Mesothelial cell of epicardium (in vitro differentiated cells): ENCODE results near the gene SERINC5. TPM values are rescaled to one million over a fixed set of nuclear protein-coding genes. Genes with fewer than 3 reads are reported as not detected.
A peak's percentile ranks its signal among the peaks of the same experiment; 100 is the strongest.
"Not testable (repeated sequence)": the region's sequence is repeated elsewhere in the genome, so short reads cannot be mapped to it uniquely, and the experiment has no call there.

Source experiments
- DNase-seq, 2 experiments: peaks; one replicate each; pipeline ENCODE4 v3.0.0; 2021; ENCODE audit warnings: low spot score in 2 of 2; ENCODE audit not compliant: unreplicated experiment in 2 of 2
- H3K27ac Mint-ChIP-seq: 2 replicates; pipeline ENCODE4 v1.8.0; 2021; ENCODE audit warnings: mixed read lengths
- H3K27me3 Mint-ChIP-seq: 2 replicates; pipeline ENCODE4 v1.8.0; 2021; ENCODE audit warnings: low read depth, mixed read lengths
- H3K36me3 Mint-ChIP-seq: 2 replicates; pipeline ENCODE4 v1.8.0; 2021; ENCODE audit warnings: mixed read lengths
- H3K4me1 Mint-ChIP-seq: 2 replicates; pipeline ENCODE4 v1.8.0; 2021; ENCODE audit warnings: mixed read lengths
- H3K4me3 Mint-ChIP-seq: 2 replicates; pipeline ENCODE4 v1.8.0; 2021; ENCODE audit warnings: mild to moderate bottlenecking, moderate library complexity, mixed read lengths
- H3K9me3 Mint-ChIP-seq: 2 replicates; pipeline ENCODE4 v1.8.0; 2021; ENCODE audit warnings: mixed read lengths
- total RNA-seq: library from RNA; stranded (reverse); gene quantifications from 3 replicates; pipeline ENCODE4 v1.2.1, GENCODE V29; 2021
- TF ChIP-seq, protein P1 (sequence below): fragments of 200-600 bp; sonication (generic); IDR thresholded peaks from one replicate; pipeline ENCODE4 v1.5.0; 2021; ENCODE audit warnings: antibody characterized with exemption; ENCODE audit not compliant: unreplicated experiment

Gene SERINC5
- total RNA-seq, 1 donor from 2014 or later: 89.5 TPM

DNA sequence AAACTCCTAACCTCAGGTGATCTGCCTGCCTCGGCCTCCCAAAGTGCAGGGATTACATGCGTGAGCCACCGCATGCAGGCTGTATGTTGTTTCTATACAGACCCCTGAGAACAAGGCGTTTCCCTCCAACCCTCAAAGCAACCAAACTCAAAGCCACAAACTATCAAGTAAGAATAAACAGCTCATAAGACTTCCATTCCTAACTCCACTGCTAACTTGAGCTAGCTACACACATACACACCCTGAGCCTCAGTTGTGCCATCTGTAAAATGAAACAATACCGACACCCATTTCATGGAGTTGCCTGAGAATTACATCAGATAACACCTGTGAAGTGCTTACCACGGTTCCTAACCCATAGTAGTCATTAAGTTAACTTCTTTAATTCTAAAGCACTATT lies 70.8 kb downstream of the SERINC5 start:
- DNase-seq: no peak
- H3K9me3 Mint-ChIP-seq: no peaks in the 10 kb centered on the region
- TF ChIP-seq, protein P1, sequence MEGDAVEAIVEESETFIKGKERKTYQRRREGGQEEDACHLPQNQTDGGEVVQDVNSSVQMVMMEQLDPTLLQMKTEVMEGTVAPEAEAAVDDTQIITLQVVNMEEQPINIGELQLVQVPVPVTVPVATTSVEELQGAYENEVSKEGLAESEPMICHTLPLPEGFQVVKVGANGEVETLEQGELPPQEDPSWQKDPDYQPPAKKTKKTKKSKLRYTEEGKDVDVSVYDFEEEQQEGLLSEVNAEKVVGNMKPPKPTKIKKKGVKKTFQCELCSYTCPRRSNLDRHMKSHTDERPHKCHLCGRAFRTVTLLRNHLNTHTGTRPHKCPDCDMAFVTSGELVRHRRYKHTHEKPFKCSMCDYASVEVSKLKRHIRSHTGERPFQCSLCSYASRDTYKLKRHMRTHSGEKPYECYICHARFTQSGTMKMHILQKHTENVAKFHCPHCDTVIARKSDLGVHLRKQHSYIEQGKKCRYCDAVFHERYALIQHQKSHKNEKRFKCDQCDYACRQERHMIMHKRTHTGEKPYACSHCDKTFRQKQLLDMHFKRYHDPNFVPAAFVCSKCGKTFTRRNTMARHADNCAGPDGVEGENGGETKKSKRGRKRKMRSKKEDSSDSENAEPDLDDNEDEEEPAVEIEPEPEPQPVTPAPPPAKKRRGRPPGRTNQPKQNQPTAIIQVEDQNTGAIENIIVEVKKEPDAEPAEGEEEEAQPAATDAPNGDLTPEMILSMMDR: no peak
- H3K27me3 Mint-ChIP-seq: no peaks in the 10 kb centered on the region
- H3K36me3 Mint-ChIP-seq: no peaks in the 10 kb centered on the region
- H3K4me1 Mint-ChIP-seq: peaks cover 88% of the 10 kb centered on the region
- peak overlapping the region; percentile 88 for H3K27ac Mint-ChIP-seq
- H3K4me3 Mint-ChIP-seq: no peak overlapping the region

DNA sequence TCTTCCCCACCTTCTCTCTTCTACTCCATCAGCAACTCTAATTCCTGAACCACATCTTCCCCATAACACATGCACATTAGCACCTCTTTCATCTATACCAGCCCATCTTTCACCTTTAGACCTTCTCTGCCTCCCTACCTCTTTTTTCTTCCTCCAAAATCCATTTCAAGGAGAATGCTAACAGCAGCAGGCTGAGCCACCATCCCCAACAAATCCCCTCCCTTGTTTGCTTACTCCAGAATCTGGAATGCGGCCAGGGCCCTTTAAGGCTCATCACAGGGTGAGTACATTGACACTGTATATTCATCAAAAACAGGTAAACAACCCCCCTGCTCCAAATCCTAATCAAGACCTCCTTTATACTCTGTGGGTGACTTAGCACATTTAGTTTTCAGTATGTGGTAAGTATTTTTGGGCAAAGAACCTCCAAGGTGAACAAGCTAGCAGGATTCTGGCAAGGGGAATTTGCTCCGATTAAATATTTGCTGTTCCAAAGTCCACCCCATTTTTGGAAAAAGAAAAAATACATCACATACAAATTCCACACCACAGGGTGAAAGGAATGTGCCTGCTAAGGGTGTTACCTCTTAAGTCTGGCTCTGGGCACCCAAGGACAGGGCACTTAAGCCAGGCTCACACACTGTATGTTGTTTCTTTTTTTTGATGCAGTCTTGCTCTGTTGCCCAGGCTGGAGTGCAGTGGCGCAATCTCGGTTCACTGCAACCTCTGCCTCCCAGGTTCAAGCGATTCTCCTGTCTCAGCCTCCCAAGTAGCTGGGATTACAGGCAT lies 71.4 kb downstream of the SERINC5 start:
- DNase-seq: no peak
- Mint-ChIP-seq H3K9me3 (no peaks in the 10 kb centered on the region), H3K4me3 (peak overlapping the region; percentile 8), H3K4me1 (peaks cover 88% of the 10 kb centered on the region), H3K27ac (peak overlapping the region; percentile 88), H3K27me3 (no peaks in the 10 kb centered on the region), H3K36me3 (no peaks in the 10 kb centered on the region)
- TF ChIP-seq, protein P1: no peak

DNA sequence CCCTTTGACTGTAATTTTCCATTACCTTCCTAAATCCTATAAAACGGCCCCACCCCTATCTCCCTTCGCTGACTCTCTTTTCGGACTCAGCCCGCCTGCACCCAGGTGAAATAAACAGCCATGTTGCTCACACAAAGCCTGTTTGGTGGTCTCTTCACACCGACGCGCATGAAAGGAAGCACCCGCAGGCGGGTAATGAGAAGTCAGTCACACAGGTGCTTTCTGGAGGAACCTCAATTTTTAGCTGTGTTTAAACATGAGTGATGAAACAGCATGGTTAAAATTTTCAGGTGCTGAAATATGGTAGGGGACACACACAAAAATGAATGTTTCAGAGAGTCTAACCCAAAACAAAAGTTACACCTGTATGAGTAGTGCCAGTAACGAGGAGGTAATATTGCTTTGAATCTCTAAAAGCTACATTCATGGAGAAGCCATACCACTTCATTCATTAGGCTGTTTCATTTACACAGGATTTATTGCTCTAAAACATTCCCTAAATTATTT lies 72.1 kb downstream of the SERINC5 start:
- not testable (repeated sequence) for H3K4me3 Mint-ChIP-seq, H3K27me3 Mint-ChIP-seq, H3K36me3 Mint-ChIP-seq, H3K9me3 Mint-ChIP-seq, DNase-seq
- H3K4me1 Mint-ChIP-seq: peaks cover 86% of the 10 kb centered on the region
- H3K27ac Mint-ChIP-seq: peak overlapping the region; percentile 88

DNA sequence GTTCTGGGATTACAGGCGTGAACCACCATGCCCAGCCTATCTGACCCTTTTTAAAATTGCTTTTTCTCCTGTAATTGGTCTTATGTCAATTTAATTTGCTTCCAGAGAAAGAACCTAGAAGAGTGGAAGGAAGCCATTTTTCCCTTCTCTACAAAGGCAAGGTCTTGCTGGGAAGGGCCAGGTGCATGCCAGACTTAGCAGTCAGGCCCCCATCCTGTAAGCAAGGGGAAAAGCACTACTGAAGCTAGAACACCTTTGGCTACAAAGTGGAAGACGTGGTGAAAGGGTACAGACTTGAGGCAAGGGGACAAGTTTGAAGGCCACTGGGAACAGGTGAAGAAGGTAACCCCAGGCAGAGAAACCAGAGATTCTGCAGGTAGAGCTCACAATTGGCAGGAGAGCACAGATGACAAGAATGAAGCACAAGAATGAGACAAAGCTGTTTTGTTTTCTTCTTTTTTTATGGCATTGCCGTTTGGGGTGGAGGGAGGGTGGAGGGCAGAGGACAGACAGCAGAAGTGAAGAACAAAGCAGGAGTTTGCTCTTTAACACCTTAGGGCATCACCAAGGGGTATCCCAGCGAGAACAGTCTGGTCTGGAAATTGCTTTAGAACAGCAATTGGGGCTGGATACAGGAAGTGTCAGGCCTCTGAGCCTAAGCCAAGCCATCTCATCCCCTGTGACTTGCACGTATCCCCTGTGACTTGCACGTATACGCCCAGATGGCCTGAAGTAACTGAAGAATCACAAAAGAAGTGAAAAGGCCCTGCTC lies 72.9 kb downstream of the SERINC5 start:
- Mint-ChIP-seq H3K4me1 (peaks cover 83% of the 10 kb centered on the region), H3K27me3 (no peaks in the 10 kb centered on the region), H3K9me3 (no peaks in the 10 kb centered on the region), H3K36me3 (no peaks in the 10 kb centered on the region), H3K4me3 (no peak overlapping the region), H3K27ac (peak overlapping the region; percentile 88)
- no peak for DNase-seq
- TF ChIP-seq, protein P1: no peak

DNA sequence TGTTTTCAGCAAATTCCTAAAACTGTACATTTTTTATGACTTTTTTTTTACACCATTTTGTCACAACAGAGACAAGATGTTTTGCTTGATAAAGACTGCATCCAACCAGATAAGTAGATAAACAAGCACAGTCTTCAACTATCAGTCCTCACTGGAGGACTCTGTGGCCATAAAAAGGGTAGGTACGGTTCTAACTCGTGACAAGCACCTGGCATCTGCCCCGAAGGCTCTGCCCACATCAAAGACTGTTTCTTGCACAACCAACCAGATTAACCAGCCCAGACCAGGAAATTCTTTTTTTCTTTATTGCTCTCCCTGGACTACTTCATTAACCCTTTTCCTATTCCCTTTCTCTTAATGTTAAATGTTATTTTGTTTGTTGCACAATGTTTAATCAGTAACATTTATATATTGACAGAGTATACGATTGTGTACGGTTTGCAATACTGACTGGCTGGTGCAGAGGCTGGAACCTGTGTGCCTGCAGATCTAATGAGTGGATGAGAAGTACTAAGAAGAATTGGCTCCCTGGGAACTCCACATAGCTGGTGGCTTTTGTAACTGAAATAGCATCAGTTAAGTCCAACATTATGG lies 74.1 kb downstream of the SERINC5 start:
- TF ChIP-seq, protein P1: no peak
- no peak for DNase-seq
- Mint-ChIP-seq H3K9me3 (no peaks in the 10 kb centered on the region), H3K27ac (peak overlapping the region; percentile 88), H3K4me1 (peaks cover 76% of the 10 kb centered on the region), H3K27me3 (no peaks in the 10 kb centered on the region), H3K4me3 (no peak overlapping the region), H3K36me3 (peaks cover 11% of the 10 kb centered on the region)
